Hepatocyte (in vitro differentiated cells): ENCODE measurements around the gene TTC7B.

ENCODE experiments used
- EZH2 ChIP-seq: fragments of 200-600 bp; sonication (generic); IDR thresholded peaks from 2 replicates; pipeline ENCODE4 v1.6.1; 2016; ENCODE audit warnings: antibody characterized with exemption, mild to moderate bottlenecking, borderline replicate concordance
- TF ChIP-seq, protein P1 (sequence below): fragments of 200-600 bp; sonication (generic); IDR thresholded peaks from 2 replicates; pipeline ENCODE4 v1.5.1; 2016; ENCODE audit warnings: antibody characterized with exemption, mild to moderate bottlenecking; ENCODE audit not compliant: poor library complexity

DNA sequence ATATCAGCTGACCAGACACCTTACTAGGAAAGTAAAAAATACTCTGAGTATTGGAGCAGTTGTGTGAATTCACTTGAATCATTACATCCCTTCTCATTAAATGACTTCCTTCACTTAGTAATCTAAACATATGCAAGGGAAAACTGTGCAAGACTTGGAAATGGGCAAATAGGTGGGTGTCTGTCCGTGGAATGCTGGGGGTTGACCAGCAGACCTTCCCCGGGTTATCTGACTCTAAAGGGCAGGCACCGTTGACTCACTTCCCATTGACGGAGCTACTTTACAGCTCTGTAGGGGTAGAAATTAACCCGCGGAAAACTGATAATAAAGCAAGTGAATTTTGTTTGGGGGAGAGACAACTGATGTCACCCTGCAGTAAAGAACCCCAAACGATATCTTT, 199.3 kb downstream of the TTC7B start:
- TF ChIP-seq, protein P1, sequence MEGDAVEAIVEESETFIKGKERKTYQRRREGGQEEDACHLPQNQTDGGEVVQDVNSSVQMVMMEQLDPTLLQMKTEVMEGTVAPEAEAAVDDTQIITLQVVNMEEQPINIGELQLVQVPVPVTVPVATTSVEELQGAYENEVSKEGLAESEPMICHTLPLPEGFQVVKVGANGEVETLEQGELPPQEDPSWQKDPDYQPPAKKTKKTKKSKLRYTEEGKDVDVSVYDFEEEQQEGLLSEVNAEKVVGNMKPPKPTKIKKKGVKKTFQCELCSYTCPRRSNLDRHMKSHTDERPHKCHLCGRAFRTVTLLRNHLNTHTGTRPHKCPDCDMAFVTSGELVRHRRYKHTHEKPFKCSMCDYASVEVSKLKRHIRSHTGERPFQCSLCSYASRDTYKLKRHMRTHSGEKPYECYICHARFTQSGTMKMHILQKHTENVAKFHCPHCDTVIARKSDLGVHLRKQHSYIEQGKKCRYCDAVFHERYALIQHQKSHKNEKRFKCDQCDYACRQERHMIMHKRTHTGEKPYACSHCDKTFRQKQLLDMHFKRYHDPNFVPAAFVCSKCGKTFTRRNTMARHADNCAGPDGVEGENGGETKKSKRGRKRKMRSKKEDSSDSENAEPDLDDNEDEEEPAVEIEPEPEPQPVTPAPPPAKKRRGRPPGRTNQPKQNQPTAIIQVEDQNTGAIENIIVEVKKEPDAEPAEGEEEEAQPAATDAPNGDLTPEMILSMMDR, result no peak
- no peak for TF ChIP-seq EZH2
